Effector CD4-positive, alpha-beta T cell (primary cell): ENCODE data around the gene KIF1B.

Source experiments
- DNase-seq: peaks from one replicate; pipeline ENCODE4 v3.0.0-alpha.2; 2020

Gene KIF1B

DNA sequence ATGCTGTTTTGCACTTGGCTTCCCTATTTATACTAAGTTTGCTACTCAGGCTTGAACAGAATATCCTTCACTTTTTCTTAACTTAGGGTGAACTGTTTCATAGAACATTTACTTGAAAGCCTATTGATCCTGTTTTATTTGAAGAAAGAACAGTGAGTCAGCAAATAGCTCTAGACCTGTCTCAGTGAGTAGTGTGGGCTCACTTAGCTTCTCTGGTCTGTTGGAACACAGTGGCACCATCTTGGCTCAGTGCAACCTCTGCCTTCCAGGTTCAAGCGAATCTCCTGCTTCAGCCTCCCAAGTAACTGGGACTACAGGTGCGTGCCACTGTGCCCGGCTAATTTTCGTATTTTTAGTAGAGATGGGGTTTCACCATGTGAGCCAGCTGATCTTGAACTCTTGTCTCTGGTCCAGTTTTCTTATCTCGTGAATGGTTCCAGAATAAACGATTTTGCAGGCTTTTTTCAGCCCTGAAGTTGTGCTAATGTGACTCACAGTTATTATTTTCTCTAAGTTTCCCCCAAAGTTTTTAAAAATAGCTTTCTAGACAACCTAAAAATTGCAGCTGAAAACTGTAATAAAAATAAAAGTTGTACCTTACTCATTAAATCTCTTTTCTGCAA lies 76.8 kb downstream of the KIF1B start:
- no peak for DNase-seq

DNA sequence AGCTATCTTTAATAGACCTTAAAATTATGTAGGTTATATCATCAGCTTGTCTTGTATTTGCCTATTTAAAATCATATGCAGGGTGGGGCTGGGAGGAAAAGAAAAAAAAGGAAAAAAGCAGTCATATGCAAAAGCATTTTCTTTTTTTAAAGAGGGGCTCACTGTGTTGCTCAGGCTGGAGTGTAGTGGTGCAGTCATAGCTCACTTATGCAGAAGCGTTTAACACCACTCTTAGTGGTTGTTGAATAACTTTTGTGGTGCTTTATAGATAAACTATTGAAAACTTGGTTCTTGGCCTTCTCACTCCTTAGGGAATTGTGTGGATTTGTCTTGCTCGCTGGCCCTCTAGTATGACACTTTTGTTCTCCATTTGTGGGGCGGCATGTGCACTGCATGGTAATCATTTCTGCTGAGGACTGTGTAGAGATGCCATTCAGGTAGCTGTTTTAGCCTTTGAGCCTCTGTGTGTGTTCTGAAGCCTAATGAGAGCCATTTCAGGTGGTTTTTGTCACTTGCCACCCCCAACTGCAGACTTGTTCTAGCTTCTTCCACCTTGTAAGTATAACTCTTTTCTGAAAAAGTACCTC lies 77.8 kb downstream of the KIF1B start:
- DNase-seq, result no peak

DNA sequence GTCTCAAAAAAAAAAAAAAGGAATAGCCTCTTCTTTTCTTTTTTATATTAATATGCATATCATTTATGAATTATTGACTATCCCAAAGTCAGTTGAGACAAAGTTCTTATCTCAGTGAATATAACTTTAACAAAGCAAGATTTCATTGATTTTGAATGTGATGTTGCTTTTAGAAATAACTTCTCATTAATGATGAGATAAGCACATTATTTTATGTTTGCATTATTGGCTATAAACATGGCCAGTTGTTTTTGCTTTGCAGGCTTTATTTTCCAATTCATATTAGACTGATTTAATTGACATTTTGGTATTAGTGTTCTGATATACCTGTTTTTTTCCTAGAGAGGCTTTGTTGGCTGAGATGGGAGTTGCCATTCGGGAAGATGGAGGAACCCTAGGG lies 81.3 kb downstream of the KIF1B start:
- no peak for DNase-seq

DNA sequence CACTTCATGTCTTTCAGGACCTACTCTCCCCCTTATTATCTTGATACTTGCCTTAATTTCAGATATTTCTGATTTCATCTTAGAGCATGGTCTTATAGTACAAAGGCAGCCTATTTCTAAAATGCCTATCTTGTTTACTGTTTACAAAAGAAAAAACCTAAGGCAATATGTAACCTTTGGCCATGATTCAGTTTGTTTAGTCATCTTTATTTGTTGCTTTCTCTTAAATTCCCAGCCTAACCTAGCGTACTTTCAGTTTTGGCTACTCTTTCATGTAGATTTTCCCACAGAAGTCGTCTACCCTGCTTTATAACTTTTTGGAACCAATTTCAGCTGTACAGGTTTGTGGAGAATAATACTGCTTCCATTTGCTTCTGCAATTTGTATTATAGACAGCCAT lies 81.8 kb downstream of the KIF1B start:
- no peak for DNase-seq

DNA sequence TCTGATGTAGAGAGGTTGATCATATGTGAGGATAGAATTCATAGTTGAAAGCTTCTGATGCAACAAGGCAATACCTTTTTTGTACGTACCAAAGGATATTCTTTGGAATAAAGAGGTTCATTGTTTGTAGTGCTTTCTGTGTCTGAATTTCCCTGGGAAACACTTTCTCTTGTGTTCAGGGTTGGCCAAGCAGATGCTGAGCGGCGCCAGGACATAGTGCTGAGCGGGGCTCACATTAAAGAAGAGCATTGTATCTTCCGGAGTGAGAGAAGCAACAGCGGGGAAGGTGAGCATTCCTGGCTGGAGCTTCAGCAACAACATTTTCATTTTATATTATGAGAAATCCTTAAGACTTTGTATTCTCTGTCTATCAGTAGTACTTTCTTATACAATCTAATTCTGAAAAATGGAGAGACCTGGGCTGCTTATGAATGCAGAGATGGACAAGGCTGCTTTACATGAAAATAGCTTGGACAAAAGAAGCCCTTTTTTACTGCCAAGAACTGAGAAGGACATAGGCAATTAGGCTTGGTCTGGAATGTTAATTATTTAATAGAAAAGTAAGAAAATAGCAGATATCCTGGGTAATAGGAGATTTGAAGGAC lies 85.2 kb downstream of the KIF1B start:
- no peak for DNase-seq

DNA sequence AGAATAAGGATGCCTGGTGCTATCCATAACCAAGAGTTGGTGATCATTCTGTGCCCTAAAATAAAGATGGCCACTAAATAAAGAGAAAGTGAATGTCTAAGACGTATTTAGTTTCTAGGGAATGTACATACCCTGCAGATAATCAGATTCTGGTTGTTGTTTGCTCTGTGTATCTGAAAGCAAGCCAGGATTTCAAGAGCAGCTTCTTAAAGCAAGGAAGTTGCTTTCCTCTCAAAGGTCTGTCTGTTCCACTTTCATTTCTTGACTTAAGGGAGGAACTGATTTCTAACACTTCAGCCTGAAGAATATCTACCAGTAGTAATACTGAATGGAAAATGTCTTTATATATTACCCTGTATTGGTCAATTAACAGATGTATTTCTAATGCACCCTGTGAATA lies 88.8 kb downstream of the KIF1B start:
- no peak for DNase-seq

DNA sequence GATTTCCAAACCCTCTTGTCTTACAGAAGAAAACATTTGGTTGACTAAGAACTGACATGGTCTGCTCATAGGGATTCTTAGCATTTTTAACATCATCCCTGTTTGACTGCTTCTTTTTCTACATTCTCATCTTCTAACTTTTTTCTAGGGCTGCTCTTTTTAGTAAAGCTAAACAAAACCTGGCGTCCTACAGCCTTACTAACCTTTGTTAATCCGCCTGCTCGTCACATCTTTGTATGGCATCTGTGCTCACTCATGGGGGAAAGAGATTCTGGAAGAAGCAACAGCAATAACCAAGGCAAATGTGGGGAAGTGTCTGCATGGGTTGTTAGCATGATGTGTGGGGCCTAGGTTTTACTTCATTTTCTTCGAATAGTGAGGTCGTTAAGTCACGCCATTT lies 92.0 kb downstream of the KIF1B start:
- DNase-seq, result no peak

DNA sequence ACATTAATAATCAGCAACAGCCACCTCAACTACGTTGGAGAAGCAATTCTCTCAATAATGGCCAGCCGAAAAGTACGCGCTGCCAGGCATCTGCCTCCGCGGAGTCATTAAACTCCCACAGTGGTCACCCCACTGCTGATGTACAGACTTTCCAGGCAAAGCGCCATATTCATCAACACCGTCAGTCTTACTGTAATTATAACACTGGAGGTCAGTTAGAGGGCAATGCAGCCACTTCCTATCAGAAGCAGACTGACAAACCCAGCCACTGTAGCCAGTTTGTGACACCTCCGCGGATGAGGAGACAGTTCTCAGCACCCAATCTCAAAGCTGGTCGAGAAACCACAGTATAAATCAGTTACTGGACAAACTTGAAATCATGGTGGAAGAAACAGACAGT lies 93.9 kb downstream of the KIF1B start:
- DNase-seq, result no peak

DNA sequence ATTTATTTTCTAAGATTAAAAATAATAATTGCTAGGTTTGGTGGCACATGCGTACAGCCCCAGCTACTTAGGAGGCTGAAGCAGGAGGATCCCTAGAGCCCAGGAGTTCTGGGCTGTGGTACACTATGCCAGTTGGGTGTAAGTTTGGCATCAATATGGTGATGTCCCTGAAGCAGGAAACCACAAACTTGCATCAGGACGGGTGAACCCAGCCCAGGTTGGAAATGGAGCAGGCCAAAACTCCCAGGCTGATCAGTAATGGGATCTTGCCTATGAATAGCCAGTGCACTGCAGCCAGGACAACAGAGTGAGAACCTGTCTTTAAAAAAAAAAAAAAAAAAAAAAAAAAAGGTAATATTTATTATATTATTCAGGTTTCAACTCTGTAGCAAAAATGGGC lies 96.1 kb downstream of the KIF1B start:
- DNase-seq, result no peak

DNA sequence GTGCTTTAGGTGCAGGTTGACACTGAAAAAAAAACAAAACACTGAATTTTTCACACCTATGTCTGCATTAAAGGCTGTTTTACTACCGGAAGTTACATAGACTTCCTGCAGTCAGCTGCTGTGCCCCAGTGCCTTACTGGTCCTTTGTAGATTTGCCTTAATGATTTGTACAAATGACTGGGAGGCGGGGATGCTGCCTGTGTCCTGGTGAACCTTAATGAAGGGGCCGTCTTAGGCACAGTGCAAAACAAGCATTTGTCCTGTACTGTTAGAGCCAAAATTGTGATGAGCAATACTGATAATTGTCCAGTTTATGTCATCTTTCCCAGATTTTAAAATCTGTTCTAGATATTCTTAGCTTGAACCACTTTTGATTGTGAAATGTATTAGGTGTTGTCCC lies 97.6 kb downstream of the KIF1B start:
- DNase-seq, result peak; percentile 8

DNA sequence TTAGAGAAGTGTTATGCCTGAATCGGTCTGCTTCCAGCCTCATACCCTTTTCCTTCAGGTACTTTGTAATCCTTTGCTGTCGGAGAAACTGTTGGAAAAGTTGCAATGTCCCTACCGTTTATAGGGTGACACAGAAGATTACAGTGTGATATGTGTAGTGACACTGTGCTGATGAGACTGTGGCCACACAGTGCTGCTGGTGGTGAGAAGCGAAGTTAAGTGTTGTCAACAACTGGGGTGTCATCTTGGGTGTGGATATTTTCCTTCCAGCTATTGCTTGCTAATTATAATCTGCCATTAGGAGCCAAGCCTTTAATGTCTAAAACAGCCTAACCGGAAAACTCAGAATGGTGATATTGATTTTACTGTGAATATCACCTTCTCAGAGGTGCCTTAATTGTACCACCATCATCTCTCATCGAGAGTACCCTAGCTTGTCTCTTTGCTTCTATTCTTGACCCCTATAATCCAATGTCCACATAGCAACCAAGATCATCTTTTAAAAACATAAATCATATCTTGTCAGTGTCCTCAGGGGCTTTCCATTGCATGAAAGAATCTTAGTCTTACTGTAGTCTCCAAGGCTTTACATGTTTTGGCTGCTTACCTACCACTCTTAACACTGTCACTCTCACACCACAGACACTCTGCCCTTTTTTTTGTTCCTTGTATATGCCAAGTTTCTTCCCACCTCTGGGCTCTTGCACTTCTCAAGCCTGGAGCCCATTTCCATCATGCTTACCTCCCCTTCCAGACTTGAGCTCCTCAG lies 99.1 kb downstream of the KIF1B start:
- DNase-seq, result no peak

DNA sequence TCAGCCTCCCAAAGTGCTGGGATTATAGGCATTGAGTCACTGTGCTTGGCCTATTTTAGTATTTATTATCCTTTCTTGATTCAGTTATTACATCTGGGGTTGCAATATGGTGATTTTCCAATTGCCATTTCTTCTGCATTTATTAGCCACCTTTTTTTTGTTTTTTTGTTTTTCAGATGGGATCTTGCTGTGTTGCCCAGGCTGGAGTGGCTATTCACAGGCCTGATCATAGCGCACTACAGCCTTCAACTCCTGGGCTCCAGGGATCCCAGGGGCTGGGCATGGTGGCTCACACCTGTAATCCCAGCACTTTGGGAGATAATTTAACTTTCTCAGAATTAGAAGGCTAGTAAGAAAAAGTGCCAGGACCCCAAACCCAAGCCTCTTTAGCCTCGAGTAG lies 106.4 kb downstream of the KIF1B start:
- DNase-seq, result no peak

DNA sequence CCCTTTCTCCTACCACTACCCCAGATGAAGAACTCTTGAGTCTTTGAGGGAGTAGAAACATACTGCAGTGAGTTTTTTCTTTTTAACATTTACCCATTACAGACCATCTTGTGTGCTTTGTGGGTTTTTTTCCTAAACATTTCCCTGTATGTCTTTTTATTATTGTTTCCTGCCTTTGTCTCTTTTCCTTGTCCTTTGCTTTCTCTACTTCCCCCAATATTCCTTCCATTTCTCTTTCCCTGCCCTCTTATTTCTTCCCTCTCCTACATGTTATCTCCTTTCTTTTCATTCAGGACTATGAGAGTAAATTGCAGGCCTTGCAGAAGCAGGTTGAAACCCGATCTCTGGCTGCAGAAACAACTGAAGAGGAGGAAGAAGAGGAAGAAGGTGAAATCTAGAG lies 109.4 kb downstream of the KIF1B start:
- DNase-seq, result no peak

DNA sequence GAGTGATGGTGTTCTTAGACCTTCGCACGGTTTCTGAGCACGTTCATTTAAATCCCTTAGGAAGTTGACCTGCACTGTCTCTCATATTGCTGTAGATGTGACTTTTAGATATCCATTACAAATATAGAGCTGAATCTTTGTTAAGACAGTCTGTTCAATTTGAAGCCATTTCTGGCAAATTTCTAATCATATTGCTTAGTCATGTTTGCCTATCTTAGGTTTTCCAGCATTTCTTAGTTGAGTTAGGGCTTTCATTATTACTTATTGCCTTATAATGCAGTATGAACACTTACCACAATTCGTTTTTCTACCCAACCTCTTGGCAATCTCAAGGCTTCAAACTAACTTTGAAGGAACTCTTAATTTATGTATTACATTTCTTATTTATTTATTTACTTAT lies 110.0 kb downstream of the KIF1B start:
- no peak for DNase-seq

DNA sequence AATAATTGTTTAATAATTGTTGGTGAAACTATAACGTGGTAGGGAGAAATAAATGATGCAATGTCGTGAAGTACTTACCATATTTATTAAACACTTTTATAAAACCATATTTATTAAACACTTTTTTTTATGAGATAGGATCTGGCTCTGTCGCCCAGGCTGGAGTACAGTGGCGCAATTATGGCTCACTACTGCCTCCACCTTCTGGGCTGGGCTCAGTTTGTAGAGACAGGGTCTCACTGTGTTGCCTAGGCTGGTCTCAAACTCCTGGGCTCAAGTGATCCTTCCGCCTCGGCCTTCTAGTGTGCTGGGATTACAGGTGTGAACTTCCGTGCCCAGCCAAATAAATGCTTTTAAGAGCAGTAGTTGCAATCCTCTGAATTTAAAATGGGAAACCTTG lies 112.5 kb downstream of the KIF1B start:
- no peak for DNase-seq

DNA sequence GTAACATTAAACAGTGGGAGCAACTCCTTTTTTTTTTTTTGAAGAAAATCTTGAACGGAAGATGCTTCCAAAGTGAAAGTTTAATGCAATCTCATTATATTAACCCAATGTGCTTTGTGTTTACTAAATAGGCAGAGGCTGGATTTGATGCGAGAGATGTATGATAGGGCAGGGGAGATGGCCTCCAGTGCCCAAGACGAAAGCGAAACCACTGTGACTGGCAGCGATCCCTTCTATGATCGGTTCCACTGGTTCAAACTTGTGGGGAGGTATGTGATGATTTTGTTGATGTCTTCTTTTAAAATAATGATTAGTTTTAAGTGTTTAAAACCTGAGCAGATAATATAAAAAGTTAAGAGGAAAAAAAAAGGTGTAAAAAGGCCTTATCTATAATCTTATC lies 114.3 kb downstream of the KIF1B start:
- no peak for DNase-seq

DNA sequence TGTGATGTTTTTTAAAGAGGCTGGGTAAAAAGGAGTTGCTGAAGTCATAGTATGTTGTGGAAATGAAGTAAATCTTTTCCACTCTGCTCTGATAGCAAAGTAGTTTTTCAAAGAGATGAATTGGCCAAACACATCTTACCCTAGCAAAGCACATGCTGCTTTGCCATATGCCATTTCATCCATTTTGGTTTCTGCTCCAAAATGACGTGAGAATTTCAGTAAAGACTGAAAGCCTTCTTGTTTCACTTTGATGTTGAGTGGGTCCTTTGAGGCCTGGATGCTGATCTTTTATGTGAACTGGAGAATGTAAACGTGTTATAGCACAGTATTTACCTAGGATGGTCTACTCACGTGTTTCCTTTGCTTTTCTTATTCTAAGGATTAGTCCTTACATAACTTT lies 115.2 kb downstream of the KIF1B start:
- DNase-seq, result no peak

DNA sequence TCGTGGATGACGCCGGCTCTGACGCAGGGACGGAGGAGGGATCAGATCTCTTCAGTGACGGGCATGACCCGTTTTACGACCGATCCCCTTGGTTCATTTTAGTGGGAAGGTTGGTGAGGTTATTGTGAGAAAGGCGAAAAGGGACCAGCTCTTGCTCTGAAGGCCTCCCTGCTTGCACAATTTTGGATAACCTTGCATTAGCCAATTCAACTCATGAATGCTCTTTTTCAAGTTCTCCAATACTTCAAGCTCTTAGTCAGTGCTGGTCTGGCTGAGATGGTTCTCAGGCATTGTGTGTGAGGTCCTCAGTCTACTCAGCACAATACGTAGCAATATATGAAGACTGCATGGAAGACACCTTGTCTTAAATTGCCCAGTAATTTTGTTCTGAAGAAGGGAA lies 115.9 kb downstream of the KIF1B start:
- no peak for DNase-seq

DNA sequence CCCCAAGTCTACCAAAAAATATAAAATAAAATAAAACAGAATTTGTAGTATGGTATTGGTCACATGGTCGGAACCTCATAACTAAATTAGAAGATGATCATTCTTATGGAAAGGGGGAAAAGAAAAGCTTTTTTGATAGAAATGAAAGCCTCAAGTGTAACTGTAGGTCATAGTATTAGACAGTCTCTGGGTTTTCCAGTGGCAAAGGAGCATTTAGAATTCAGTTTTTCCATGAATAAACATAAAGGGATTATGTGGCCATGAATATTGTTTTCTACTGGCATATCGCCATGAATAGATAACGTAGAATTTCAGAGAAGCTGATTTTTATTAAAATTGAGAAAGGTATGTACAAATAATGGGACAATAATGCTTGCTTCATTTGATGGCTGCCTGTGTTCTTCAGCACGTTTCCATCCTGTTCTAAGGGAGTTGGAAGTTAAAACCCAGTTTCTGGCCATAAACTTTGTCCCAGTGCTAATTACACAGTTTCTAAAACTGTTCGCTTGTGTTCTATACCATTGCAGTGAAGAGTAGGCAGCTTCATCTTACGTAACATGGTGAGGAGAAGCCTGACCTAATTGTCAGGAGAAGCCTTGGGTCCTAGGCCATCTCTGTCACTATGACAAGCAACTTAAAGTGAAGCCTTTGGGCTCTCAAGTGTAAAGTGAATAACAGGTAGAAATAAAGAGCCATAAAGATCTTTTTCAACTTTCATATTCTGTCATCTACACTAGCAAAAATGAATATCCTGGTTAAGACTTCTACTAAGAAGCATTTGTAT lies 118.0 kb downstream of the KIF1B start:
- DNase-seq, result no peak

DNA sequence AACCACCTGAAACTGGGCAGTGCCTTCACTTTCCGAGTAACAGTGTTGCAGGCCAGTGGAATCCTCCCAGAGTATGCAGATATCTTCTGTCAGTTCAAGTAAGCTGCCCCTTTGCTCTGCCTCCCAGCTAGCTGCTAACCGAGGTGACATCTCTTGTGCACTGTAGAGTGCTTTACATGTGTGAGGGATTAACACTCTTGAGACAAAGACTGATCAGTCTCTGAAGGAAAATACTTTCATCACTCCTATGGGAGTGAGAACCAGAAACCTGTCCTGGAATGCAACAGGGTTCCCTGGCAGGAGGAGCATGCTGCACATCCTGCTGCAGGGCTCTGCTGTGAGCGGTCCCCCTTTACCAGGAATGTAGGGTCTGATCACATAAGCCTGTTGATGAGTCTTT lies 127.1 kb downstream of the KIF1B start:
- DNase-seq, result no peak

DNA sequence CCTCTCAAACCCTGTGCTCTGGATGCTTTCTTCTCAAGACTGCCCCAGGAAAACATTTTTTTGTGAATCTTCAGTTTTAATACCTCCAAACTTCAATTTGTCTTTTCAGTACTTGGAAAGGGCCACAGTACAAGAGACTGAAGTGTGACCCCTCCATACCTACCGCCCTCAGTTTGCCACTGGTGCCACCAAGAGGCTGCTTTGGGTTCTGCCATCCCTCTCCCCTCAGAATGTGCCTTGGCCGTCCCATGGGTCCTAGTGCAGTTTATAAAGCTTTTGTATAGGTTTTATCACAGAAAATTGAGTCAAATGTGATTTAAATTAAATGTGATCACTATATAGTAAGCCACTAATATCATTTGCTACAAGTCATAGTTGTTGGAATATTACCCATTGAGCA lies 127.7 kb downstream of the KIF1B start:
- peak; percentile 10 for DNase-seq

DNA sequence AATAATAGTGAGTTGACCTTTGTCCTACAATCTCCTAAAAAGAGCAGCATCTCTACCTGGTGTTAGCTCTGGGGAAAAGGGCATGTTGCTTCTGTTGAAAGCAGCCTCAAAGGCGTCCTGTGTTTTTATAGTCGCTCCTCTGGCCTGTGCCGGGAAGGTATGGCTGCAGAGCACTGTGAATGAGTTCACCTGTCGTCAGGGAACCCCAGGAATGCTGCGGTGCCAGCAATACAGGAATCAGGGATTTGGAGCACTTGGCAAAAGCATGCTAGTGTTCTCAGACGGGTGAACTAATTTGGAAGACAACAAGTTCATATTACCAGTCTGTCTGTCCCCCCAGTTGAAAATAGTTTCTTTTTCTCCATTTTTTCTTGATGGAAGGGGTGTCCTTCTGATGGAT lies 128.2 kb downstream of the KIF1B start:
- no peak for DNase-seq

DNA sequence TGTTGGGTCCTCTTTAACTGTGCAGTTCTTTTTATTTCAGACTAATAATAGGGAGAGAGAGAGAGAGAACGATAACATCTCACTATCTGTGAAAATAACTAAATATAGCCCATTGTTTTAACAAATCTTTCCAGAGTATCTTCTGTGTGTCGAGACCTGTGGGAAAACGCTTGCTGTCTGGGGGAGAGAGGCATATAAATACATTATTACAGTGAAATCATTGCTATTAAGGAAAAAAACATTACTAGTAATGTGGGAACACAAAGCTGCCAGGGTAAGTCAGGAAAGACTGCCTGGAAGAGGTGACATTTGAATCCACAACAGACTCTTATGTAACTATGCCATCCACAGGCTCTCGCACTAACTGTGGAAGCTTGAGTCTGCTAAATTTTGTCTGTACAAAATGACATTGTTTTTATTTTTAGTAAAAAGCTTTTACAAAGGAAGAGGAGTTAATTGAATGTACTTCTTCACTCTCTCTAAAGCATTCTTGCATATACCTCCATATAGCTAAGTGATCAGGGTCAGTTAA lies 128.7 kb downstream of the KIF1B start:
- no peak for DNase-seq
